Ovary (tissue), 9 donors: ENCODE results near the gene ANTXR2. TPM values are rescaled to one million over a fixed set of nuclear protein-coding genes. Genes with fewer than 3 reads are reported as not detected.

Experiments
- DNase-seq, 5 donors: peaks; one replicate each; pipeline ENCODE4 v3.0.0-alpha.2; 2019 to 2020
- H3K27ac ChIP-seq, 2 donors: fragments of 200-600 bp; one replicate each; pipeline versions ENCODE4 v1.5.1 to v1.8.0; 2019 to 2022
- H3K27me3 ChIP-seq: fragments of 200-600 bp; one replicate; pipeline ENCODE4 v1.8.0; 2022
- H3K36me3 ChIP-seq: fragments of 200-600 bp; sonication (generic); one replicate; pipeline ENCODE4 v1.5.1; 2019
- H3K4me1 ChIP-seq: one replicate; pipeline ENCODE4 v1.8.1; 2013; ENCODE audit warnings: mild to moderate bottlenecking, moderate library complexity; ENCODE audit not compliant: insufficient read depth
- H3K4me3 ChIP-seq: fragments of 200-600 bp; sonication (generic); one replicate; pipeline ENCODE4 v1.5.1; 2017
- H3K9me3 ChIP-seq, 2 donors: fragments of 200-600 bp in 1 of 2; sonication (generic) in 1 of 2; one replicate each; pipeline versions ENCODE4 v1.5.1 to v1.8.1; 2013 to 2019; ENCODE audit warnings: mild to moderate bottlenecking in 1 of 2, moderate library complexity in 1 of 2
- CTCF ChIP-seq, 3 donors: fragments of 450-650 bp in 2 of 3; fragments of 200-600 bp in 1 of 3; IDR thresholded peaks; one replicate each; pipeline versions ENCODE4 v1.5.1 to v1.8.0; 2016 to 2022; ENCODE audit warnings: antibody characterized with exemption in 3 of 3, mild to moderate bottlenecking in 1 of 3
- EP300 ChIP-seq: sonication (generic); formaldehyde crosslinking; IDR thresholded peaks from one replicate; pipeline ENCODE4 v1.6.1; 2017; ENCODE audit warnings: antibody characterized with exemption
- POLR2A ChIP-seq: fragments of 450-650 bp; IDR thresholded peaks from one replicate; pipeline ENCODE4 v1.6.1; 2017; ENCODE audit warnings: antibody characterized with exemption, mild to moderate bottlenecking, moderate library complexity
- WGBS, 3 donors: extraction: QIAGEN DNeasy Blood & Tissue Kit in 1 of 3; methylation state at CpG; one replicate each; pipeline versions ENCODE4 v1.1.5 to v1.1.7; 2013 to 2017; 5-methylcytosine and 5-hydroxymethylcytosine counted together
- intact Hi-C, 4 donors: fragments of 100-400 bp; cut with DNase I; formaldehyde crosslinking; loops; one replicate each; pipeline versions ENCODE4 v1.11.0 to v1.15.1; 2022 to 2023
- polyA plus RNA-seq, 2 donors: library from polyadenylated mRNA; stranded (reverse); fragments of 200-250 nt in 1 of 2; fragments of 350-450 nt in 1 of 2; fragmentation: Illumina TruSeq in 1 of 2; extraction: RNeasy Lipid Tissue Mini Kit (QIAGEN cat#74804) in 1 of 2; gene quantifications; one replicate each; pipeline ENCODE4 v1.2.3, GENCODE V29; 2013 to 2014
- total RNA-seq, 7 donors: library from RNA; depleted of rRNA in 2 of 7; stranded (reverse); fragments of >200 nt in 2 of 7; fragmentation: NEBNext Ultra II Directional in 3 of 7; extraction: Animal tissue kit (Norgen Biotek cat#: 25700) in 3 of 7; gene quantifications; one replicate each; pipeline versions ENCODE4 v1.1.0 to v1.2.4, GENCODE V29; 2016 to 2023
- donor health status: DM: no; HTN: no; CAD: no; lungs with moderate emphysema.
- donor health status: DM: no; HTN: no; CAD: no.
- donor health status: Bipolar disorder and iron deficiency.
- donor health status: DM: yes; HTN: yes; CAD: no.
- donor health status: DM: no; HTN: no; CAD: no.
- donor health status: DM: yes; HTN: yes; CAD: no.

The ANTXR2 gene
- total and polyA plus RNA-seq, 9 donors: 64.4 to 231 (median 88.7) TPM

DNA sequence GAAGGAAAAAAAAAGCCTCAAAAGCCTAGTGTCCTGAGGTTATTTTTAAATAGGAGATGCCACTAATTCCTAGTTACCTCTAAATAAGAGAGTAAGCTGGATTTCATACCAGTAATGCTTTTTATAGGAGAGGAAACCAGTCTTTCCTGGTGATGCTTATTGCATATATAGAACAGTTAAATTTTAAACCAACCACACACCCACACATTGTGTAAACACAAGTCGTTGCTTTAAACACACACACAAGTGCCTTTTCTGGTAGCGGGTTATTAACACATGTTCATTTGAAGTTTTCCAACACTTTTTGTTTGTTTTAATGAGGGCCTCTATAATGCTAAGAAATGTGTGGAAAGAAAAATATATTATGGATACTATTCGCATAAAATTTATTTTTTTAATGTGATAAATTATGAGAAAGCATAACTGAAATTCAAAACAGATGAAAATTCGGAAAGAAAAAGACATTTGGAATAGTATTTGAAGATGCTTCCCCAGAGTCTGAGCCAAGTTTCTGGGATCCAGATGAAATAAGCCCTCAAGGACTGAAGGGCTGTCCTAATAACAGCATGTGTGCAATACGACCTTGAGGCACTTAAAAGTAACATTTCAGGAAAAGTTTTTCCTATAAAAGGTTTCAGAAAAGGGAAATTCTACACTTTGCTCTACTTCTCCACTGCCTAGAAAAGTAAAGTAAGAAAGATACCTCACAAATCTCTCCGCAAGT is 2.0 kb downstream of the ANTXR2 start:
- WGBS, 3 donors: 11 to 17% (median 13%) methylated on average over 6 of the region's 6 CpGs
- Histone ChIP-seq H3K9me3 (no peaks in the 10 kb centered on the region), H3K4me1 (peaks cover 4% of the 10 kb centered on the region), H3K27me3 (no peaks in the 10 kb centered on the region), H3K27ac (peak overlapping the region; percentile 84 to 96), H3K36me3 (no peaks in the 10 kb centered on the region), H3K4me3 (peak overlapping the region; percentile 93)
- intact Hi-C loops: loop anchor here in 2 of 4 donors (5.0 to 10.0 kb wide), 2 partner anchors 111 to 114 kb away; no protein-coding TSS in a partner anchor
- TF ChIP-seq POLR2A: no peak
- no peak for DNase-seq

- TF ChIP-seq EP300 (no peak), CTCF (IDR thresholded peaks at IDR 0.05) (no peak), POLR2A (no peak)
- peaks cover 4% of the 10 kb centered on the region for H3K4me1 ChIP-seq
- H3K27ac ChIP-seq: no peak overlapping the region
- H3K9me3 ChIP-seq: no peaks in the 10 kb centered on the region
- no peak for DNase-seq
- no peaks in the 10 kb centered on the region for H3K36me3 ChIP-seq
- H3K27me3 ChIP-seq: no peaks in the 10 kb centered on the region
- intact Hi-C loops: loop anchor here in 3 of 4 donors (5.0 to 10.0 kb wide), 3 partner anchors 112 to 1033 kb away; no protein-coding TSS in a partner anchor
- H3K4me3 ChIP-seq: peak overlapping the region; percentile 93
- WGBS, 3 donors: 61 to 79% (median 70%) methylated on average over 2 of the region's 2 CpGs
Measured at GRCh38 chr4:80069837-80070731, 2.9 kb downstream of the ANTXR2 start.

DNA sequence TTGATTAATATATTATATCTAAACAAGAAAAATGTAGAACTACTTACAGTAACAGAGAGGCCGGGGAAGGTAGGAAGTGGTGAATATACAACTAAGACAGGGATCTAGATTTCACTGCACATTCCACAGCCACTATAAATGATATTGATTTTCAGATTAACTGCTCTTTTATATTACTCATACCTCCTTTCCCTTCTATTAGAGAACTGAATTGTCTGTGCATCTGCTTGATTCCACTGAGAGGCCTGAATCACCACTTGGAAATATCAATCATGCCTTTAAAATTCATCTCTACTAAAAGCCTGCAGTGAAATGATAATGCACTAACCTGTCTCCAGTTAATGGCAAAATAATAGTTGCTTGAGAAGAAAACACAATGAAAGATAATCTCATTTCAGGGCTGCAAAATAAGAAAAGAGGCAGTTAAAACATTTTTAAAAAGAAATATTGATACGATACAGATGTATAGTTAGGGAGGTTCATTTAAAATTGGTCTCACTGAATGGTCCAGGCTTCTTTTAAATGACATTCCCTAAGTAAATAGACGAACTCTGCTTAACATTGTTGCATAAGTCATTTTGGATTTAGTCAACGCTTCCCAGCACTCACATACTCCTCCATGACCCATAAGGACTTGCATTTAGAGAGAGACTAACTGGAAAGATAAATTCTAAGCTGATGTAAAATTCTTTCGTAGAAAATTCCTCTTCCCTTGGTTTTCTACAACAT is 3.8 kb downstream of the ANTXR2 start:
- DNase-seq: no peak
- no peaks in the 10 kb centered on the region for H3K9me3 ChIP-seq
- peaks cover 1% of the 10 kb centered on the region for H3K4me1 ChIP-seq
- no peaks in the 10 kb centered on the region for H3K27me3 ChIP-seq
- H3K4me3 ChIP-seq: no peak overlapping the region
- 54 to 72% (median 64%) methylated on average over 5 of the region's 5 CpGs for WGBS, 3 donors
- H3K27ac ChIP-seq: no peak overlapping the region
- no peak for TF ChIP-seq CTCF (IDR thresholded peaks at IDR 0.05)
- TF ChIP-seq POLR2A: no peak
- TF ChIP-seq EP300: no peak
- no peaks in the 10 kb centered on the region for H3K36me3 ChIP-seq
- intact Hi-C loops: loop anchor here in 1 of 4 donors (5.0 kb wide), 1 partner anchor 1032 kb away; no protein-coding TSS in a partner anchor

DNA sequence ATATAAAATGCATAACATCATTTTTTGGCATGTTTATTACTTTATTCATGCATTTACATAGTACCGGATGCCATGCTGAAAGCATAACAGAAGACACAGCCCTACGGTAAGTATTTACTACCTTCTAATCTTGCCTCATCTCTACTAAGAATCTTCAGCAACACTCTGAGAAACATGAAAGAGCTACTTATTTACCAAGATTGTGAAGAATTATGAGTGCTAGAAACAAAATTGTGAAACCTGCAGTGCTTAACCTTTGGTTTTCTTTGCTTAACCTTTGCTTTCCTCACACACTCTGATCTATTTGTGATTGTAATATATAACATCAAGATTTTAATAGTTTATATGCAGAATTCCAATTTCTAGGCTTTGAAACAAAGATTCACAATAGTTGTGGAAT is 7.4 kb downstream of the ANTXR2 start:
- H3K27me3 ChIP-seq: no peaks in the 10 kb centered on the region
- 94 to 99% (median 97%) methylated on average over 2 of the region's 2 CpGs for WGBS, 3 donors
- TF ChIP-seq CTCF (IDR thresholded peaks at IDR 0.05) (no peak), POLR2A (no peak), EP300 (no peak)
- intact Hi-C loops: loop anchor here in 1 of 4 donors (5.0 kb wide), 1 partner anchor 1028 kb away; no protein-coding TSS in a partner anchor
- H3K27ac ChIP-seq: no peak overlapping the region
- H3K9me3 ChIP-seq: no peaks in the 10 kb centered on the region
- no peak for DNase-seq
- H3K4me3 ChIP-seq: no peak overlapping the region
- H3K4me1 ChIP-seq: no peaks in the 10 kb centered on the region
- no peaks in the 10 kb centered on the region for H3K36me3 ChIP-seq
